Hippocampal formation (tissue), 2 donors: ENCODE measurements around the gene PRDM16.

Experiments used
- DNase-seq, 2 donors: peaks; one replicate each; lab custom pipeline; 2025; lab: John Stamatoyannopoulos, UW

The PRDM16 gene

GRCh38 chr1:3103967-3104677 lies 35.1 kb downstream of the PRDM16 start:
- DNase-seq: no peak

GRCh38 chr1:3105167-3105863 lies 36.3 kb downstream of the PRDM16 start:
- DNase-seq: peak in 1 of 2 donors; percentile 55

- no peak for DNase-seq
These were observed 37.2 kb downstream of the PRDM16 start for GRCh38 chr1:3106216-3106615.

DNA sequence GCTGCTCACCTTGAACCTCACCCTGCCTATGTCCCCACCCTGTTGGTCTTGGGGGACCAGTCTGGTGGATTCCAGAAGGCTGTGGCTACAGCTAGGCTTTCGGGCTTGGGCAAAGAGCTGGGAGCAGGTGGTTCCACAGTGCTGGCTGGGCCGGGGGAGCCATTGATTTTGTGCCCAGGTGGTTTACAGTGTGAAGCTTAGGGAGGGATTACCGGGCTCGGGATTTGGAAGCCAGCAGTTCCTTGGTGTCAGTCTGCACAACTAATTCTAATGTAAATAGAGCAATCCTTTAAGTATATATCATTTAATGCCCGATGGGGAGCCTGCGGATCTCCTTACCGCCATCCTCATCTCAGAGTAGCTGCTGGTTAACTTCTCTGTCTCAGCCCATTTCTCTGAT lies 38.2 kb downstream of the PRDM16 start:
- no peak for DNase-seq

- no peak for DNase-seq
These were observed 40.4 kb downstream of the PRDM16 start for GRCh38 chr1:3109355-3109754.

DNA sequence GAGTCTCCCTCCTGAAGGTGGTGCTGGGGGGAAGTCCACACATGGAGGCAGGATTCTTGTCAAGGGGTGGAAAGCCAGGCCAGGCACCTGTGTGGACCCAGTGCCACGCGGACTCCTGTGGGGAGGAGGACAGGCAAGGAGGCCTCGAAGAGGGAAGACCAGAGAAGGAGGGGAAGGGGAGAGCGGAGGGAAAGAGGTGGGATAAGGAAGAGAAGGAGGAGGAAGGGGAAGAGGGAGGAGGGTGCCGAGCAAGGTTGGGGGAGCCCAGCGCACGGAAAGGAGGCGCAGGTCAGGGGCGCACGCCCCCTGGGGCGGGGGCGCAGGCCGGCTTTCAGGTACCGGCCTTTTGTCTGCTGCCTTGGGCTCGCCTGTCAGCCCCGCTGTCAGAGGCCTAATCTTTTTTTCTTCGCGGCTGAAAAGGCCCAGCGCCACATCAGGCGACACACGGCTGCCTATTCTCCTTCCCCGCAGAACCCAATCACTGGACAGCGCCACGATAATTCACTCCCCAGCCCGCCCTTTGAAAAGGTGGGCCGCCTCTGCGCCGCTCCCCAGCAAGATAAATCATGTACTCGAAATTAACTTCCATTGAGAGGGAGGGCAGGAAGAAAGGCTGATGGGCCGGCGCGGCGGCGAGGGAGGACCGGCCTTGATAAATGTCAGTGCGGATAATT lies 42.5 kb downstream of the PRDM16 start:
- no peak for DNase-seq

GRCh38 chr1:3112526-3112925 lies 43.5 kb downstream of the PRDM16 start:
- no peak for DNase-seq

GRCh38 chr1:3113047-3113740 lies 44.2 kb downstream of the PRDM16 start:
- DNase-seq: no peak

GRCh38 chr1:3113741-3114056 lies 44.7 kb downstream of the PRDM16 start:
- no peak for DNase-seq

- DNase-seq: no peak
These were observed 45.2 kb downstream of the PRDM16 start for GRCh38 chr1:3114131-3114744.

DNA sequence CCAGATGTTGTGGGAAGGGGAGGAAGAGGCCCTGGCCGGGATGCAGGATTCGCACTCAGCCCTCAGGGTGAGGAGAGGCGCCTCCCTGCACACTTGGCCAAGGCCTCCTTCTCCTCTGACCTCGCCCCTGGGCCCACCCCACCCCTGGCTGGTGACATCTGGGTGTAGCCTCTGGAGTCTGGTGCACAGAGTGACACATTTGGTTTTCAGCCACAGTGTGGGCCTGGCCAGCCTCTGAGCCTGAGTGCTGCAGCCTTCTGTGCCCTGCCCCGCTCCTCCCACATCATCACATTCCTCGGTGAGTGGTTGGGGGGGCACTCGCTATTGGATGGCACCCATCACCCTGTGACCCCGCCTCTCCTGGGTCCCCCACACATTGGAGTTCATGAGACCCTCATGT lies 45.8 kb downstream of the PRDM16 start:
- DNase-seq: no peak

DNA sequence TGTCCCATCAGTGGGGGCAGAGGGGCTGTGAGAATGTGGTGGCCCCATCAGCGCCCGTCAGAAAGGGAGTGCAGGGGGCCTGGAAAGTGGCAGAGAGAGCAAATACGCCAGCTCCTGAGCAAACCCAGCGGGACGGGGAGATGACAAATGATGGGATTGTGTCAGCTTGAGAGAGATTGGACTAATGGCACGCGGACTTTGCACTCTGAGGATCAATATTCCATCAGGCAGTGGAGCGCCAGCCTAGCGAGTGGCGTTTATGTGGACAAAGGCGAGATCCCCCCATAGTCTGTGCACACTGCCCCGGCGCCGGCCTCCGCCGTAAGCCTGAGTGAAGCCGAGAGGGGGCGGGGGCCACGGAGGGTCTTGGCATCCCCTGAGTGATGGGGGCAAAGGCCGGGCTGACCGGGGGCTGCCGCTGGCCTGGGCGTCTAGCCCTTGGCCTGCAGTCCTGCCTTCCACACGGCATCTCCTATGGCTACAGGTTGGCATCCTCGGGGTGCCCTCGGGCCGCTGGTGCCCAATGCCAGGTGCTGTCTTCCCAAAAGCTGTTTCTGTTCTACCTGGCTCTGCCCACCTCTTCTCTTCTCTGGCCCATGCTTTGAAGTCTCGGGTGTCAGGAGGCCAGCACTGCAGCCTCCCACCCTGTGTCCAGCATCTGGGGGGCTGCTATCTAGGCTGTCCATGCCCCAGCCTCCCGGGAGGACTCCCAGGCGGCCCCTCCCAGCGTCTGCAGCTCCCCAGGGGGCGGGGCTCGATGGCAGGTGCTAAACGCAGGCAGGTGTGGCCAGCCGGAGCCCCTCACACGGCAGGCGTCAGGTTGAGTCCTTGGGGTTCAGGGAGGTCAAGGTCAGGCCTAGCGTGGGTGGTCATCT lies 46.5 kb downstream of the PRDM16 start:
- DNase-seq: no peak

GRCh38 chr1:3116150-3116510 lies 47.1 kb downstream of the PRDM16 start:
- DNase-seq: no peak

- DNase-seq: no peak
These were observed 47.6 kb downstream of the PRDM16 start for GRCh38 chr1:3116560-3116959.

DNA sequence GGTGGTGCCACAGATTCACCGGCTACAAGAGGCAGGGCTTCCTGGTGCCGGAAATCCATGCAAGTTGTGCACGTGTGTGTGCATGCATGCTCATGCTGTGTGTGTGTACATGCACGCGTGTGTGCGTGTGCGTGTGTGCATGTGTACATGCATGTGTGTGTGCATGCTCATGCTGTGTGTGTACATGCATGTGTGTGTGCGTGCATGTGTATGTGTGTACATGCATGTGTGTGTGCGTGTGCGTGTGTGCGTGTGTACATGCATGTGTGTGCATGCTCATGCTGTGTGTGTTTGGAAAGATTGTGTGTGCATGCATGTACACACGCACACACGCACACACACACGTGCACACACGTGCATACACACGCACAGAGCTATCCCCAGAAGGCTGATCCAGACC lies 48.9 kb downstream of the PRDM16 start:
- DNase-seq: no peak

GRCh38 chr1:3119061-3119460 lies 50.1 kb downstream of the PRDM16 start:
- no peak for DNase-seq

GRCh38 chr1:3119725-3120124 lies 50.7 kb downstream of the PRDM16 start:
- no peak for DNase-seq

DNA sequence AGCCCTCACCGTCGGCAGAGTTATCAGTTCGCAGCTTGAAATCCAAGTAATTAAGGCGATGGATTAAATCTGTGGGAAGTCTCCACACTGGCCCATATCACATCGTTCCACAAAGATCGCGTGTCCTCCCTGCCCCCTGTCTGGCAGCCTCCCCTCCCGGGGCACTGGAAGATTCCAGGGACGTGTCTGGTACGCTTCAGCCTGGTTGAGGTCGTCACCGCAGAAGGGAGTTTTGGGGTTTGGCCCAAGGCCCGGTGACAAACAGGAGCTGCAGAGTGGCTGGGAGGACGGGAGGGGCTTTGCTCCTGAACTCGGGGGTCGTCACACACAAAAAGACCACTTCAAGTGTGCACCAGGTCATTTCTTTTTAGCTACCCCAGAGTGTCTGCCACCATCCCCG lies 51.1 kb downstream of the PRDM16 start:
- DNase-seq: no peak

GRCh38 chr1:3120994-3121393 lies 52.0 kb downstream of the PRDM16 start:
- DNase-seq: no peak

DNA sequence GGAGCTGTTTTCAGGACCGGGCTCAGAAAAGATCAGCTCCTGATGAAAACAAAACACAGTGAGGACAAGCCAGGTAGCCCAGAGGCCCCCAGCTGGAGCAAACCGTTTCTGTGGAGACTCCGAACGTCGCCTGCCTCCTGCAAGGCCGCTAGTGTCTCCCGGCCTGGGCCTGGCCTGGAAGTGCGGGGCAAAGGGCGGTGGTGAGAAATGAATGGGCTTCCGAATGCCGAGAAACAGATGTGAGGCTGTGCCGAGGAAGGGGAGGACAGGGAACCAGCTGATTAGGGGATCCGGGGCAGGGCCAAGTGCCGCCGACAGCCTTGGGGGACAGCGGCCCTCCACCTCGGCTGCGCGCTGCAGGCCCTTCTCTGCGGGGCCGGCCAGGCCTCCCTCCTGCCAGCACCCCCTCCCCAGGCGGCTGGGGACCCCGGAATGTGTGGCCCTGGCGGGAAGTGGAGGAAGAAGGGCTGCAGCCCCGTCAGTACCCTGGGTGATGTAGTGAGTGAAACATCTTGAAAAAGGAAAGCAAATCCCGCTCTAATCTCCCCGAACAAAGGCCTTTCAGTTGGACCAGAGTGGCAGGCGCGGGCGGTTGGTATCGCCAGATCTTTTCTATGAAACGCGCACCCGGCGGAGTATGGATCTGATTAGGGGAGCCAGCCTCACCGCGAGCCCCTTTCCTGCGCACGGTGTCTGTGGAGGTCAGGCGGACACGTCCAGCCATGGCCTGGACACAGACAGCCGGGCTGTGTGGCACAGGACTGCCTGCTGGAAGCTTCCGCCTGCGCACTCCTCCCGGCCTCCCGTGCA lies 52.6 kb downstream of the PRDM16 start:
- no peak for DNase-seq

DNA sequence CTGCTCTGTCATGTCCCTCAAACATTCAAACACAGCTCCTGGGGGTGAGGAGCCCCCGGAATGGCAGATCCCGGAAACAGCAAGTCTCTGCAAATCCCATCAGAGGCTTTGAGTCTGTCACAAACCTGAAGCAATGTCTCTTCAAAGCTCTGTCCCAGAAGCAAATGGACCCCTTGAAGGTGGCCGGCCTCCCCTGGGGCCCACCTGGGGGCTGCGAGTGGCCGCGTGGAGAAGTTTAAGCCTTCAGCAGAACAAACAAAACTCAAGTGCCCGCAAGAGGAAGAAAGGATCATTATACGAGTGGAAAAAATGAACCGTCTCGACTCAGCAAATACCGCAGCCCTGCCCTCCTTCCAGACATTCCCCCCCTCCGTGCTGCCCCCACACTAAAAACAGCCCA lies 53.3 kb downstream of the PRDM16 start:
- DNase-seq: no peak
